Measurements from ENCODE around the gene COX7A1. TPM values are rescaled to one million over a fixed set of nuclear protein-coding genes. Genes with fewer than 3 reads are reported as not detected.
"Not testable (repeated sequence)": the region's sequence is repeated elsewhere in the genome, so short reads cannot be mapped to it uniquely, and the experiment has no call there.

COX7A1 gene
- total RNA-seq, 2 experiments from 2014 or later = not detected

DNA sequence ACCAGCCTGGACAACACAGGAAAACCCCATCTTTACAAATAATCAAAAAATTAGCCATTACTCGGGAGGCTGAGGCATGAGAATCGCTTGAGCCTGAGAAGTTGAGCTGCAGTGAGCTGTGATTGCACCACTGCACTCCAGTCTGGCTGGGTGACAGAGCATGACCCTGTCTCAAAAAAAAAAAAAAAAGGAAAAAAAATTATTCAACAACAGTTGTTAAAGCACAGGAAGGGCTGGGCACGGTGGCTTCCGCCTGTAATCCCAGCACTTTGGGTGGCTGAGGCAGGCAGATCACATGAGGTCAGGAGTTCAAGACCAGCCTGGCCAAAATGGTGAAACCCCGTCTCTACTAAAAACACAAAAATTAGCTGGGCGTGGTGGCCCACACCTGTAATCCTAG is 21.0 kb downstream of the COX7A1 start:
- POLR2A ChIA-PET = interaction anchor here (4.3 kb wide), 1 partner anchor 9 kb away, joined by 44 read pairs; the partner anchor contains the start of gene CAPNS1
- peaks cover 19% of the 10 kb centered on the region for H3K4me1 Mint-ChIP-seq (ENCODE audit: low read depth)
- H3K36me3 ChIP-seq (ENCODE audit: insufficient read depth, low read length); H3K36me3 Mint-ChIP-seq (ENCODE audit: low read depth); intact Hi-C loops (cut with DNase I, micrococcal nuclease); H3K4me3 ChIP-seq (ENCODE audit: low read length); H3K9me3 Mint-ChIP-seq; H3K4me3 Mint-ChIP-seq; H3K27me3 ChIP-seq (ENCODE audit: control insufficient read depth in 1 of 2, insufficient read depth in 2 of 2, low read length in 2 of 2); H3K27ac ChIP-seq (ENCODE audit: low read depth in 1 of 2, low read length in 2 of 2); H3K27ac Mint-ChIP-seq; H3K27me3 Mint-ChIP-seq; ATAC-seq (ENCODE audit: poor library complexity); H3K9me3 ChIP-seq (ENCODE audit: control insufficient read depth in 1 of 2, insufficient read depth in 1 of 2, low read length in 2 of 2); CTCF ChIA-PET: not testable (repeated sequence)
- H3K4me1 ChIP-seq (ENCODE audit: insufficient read depth, low read length) = peaks cover 37% of the 10 kb centered on the region
- DNase-seq = peak in 3 of 14 experiments; percentile 40 to 57 (median 53)

DNA sequence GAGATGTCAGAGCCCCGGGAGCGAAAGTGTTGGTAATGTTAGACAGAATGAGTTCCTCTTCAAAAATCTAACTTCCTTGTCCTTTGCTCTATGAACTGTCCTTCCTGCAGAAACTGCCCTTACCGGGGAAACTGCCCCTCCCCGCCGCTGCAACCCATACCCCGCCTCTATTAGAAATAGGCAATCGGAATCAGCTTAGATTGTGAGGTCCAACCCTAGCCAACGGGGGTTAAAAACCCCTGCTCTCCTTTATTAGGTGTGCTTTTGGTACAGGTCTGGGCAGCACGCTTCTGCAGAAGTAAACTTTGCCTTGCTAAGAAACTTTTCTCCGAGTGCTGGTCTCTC is 23.9 kb downstream of the COX7A1 start:
- CTCF ChIA-PET = interaction anchor here (0.6 to 3.8 kb wide), 16 partner anchors 8 to 1835 kb away, joined by 3 to 29 read pairs (median 4); partner anchors contain the start of genes ALKBH6, CAPNS1, POLR2I and TBCB
- no peak for DNase-seq
- H3K27me3 ChIP-seq (ENCODE audit: control insufficient read depth in 1 of 2, insufficient read depth in 2 of 2, low read length in 2 of 2) = no peaks in the 10 kb centered on the region
- H3K27ac ChIP-seq (ENCODE audit: low read depth in 1 of 2, low read length in 2 of 2) = peak overlapping the region; percentile 68
- TF ChIP-seq, protein P1, sequence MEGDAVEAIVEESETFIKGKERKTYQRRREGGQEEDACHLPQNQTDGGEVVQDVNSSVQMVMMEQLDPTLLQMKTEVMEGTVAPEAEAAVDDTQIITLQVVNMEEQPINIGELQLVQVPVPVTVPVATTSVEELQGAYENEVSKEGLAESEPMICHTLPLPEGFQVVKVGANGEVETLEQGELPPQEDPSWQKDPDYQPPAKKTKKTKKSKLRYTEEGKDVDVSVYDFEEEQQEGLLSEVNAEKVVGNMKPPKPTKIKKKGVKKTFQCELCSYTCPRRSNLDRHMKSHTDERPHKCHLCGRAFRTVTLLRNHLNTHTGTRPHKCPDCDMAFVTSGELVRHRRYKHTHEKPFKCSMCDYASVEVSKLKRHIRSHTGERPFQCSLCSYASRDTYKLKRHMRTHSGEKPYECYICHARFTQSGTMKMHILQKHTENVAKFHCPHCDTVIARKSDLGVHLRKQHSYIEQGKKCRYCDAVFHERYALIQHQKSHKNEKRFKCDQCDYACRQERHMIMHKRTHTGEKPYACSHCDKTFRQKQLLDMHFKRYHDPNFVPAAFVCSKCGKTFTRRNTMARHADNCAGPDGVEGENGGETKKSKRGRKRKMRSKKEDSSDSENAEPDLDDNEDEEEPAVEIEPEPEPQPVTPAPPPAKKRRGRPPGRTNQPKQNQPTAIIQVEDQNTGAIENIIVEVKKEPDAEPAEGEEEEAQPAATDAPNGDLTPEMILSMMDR (IDR thresholded peaks at IDR 0.05) = no peak
- ATAC-seq (ENCODE audit: poor library complexity) = no peak
- peak overlapping the region; percentile 84 for H3K27ac Mint-ChIP-seq
- H3K4me1 Mint-ChIP-seq (ENCODE audit: low read depth) = peaks cover 19% of the 10 kb centered on the region
- intact Hi-C loops (cut with DNase I, micrococcal nuclease) = loop anchor here (1.0 to 10.0 kb wide), 3 partner anchors 11 to 396 kb away; partner anchors contain the start of genes ZFP14 (in 1 of the 2) and ZNF260 (in 1 of the 2)
- H3K9me3 Mint-ChIP-seq = no peaks in the 10 kb centered on the region
- H3K36me3 ChIP-seq (ENCODE audit: insufficient read depth, low read length) = peaks cover 22% of the 10 kb centered on the region
- POLR2A ChIA-PET = interaction anchor here (0.8 to 5.0 kb wide), 13 partner anchors 9 to 477 kb away, joined by 3 to 51 read pairs (median 4); partner anchors contain the start of genes CAPNS1, POLR2I, SDHAF1 and TBCB
- no peaks in the 10 kb centered on the region for H3K9me3 ChIP-seq (ENCODE audit: control insufficient read depth in 1 of 2, insufficient read depth in 1 of 2, low read length in 2 of 2)
- peak overlapping the region; percentile 89 for H3K4me3 Mint-ChIP-seq
- H3K4me3 ChIP-seq (ENCODE audit: low read length) = peak overlapping the region; percentile 86
- no peaks in the 10 kb centered on the region for H3K27me3 Mint-ChIP-seq
- peaks cover 29% of the 10 kb centered on the region for H3K36me3 Mint-ChIP-seq (ENCODE audit: low read depth)
- H3K4me1 ChIP-seq (ENCODE audit: insufficient read depth, low read length) = peaks cover 37% of the 10 kb centered on the region

DNA sequence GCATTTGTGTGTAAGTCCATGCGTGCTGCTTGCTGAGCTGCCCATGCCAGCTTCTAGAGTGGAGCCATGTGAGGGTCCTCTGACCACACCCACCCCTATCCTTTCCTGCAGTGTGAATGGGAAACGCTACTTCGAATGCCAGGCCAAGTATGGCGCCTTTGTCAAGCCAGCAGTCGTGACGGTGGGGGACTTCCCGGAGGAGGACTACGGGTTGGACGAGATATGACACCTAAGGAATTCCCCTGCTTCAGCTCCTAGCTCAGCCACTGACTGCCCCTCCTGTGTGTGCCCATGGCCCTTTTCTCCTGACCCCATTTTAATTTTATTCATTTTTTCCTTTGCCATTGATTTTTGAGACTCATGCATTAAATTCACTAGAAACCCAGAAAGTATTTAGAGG is 26.7 kb downstream of the COX7A1 start:
- intact Hi-C loops (cut with DNase I, micrococcal nuclease) = loop anchor here (5.0 to 10.0 kb wide), 2 partner anchors 252 to 399 kb away; partner anchors contain the start of genes ZFP14 (in 1 of the 2) and ZNF260 (in 1 of the 2)
- peaks cover 13% of the 10 kb centered on the region for H3K4me1 Mint-ChIP-seq (ENCODE audit: low read depth)
- Histone ChIP-seq H3K9me3 (ENCODE audit: control insufficient read depth in 1 of 2, insufficient read depth in 1 of 2, low read length in 2 of 2) (no peaks in the 10 kb centered on the region), H3K4me3 (ENCODE audit: low read length) (no peak overlapping the region), H3K36me3 (ENCODE audit: insufficient read depth, low read length) (peaks cover 45% of the 10 kb centered on the region), H3K4me1 (ENCODE audit: insufficient read depth, low read length) (peaks cover 17% of the 10 kb centered on the region), H3K27me3 (ENCODE audit: control insufficient read depth in 1 of 2, insufficient read depth in 2 of 2, low read length in 2 of 2) (no peaks in the 10 kb centered on the region), H3K27ac (ENCODE audit: low read depth in 1 of 2, low read length in 2 of 2) (no peak overlapping the region)
- H3K36me3 Mint-ChIP-seq (ENCODE audit: low read depth) = peaks cover 43% of the 10 kb centered on the region
- H3K27ac Mint-ChIP-seq = peak overlapping the region; percentile 12
- ChIA-PET CTCF (no interaction called here), POLR2A (interaction anchor here (0.7 to 5.0 kb wide), 2 partner anchors 10 to 48 kb away, joined by 3 to 51 read pairs; partner anchors contain the start of genes POLR2I and TBCB)
- TF ChIP-seq, protein P1 (IDR thresholded peaks at IDR 0.05) = no peak
- no peak for ATAC-seq (ENCODE audit: poor library complexity)
- DNase-seq = peak in 1 of 14 experiments; percentile 17
- H3K4me3 Mint-ChIP-seq = no peak overlapping the region
- H3K27me3 Mint-ChIP-seq = no peaks in the 10 kb centered on the region
- H3K9me3 Mint-ChIP-seq = no peaks in the 10 kb centered on the region

Data from CD4-positive, alpha-beta T cell (primary cell).